Stimulated activated CD4-positive, alpha-beta T cell treated with anti-CD3 and anti-CD28 coated beads, Interleukin-2, amount 100 ng/mL, for 4 hours (primary cell): ENCODE results near the gene NXPE4.
"Not testable (repeated sequence)": the region's sequence is repeated elsewhere in the genome, so short reads cannot be mapped to it uniquely, and the experiment has no call there.

ENCODE experiments used
- DNase-seq: peaks from one replicate; pipeline ENCODE4 v3.0.0-alpha.2; 2020; ENCODE audit warnings: low read depth

NXPE4 gene

DNA sequence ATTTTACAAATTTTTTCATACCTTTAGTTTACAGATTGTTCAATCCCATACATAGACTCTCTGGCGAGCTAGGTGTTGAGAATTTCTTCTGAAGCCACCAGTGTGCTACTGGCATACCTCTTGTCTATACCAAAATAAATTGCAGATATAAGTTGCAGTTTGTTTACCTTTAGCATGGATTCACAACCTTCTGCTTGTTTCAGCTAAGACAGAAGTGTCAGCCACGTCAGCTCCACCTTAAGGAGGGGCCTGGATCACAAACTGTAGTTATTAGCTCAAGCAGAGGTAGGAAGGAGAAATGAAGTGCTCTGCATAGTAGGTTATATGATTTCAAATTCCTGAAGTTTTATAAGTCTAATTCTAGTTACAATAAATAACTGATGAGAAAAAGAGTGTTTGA is at the start of gene NXPE4:
Gene NXPE4 (minus strand): TSS at position 216 of the 400 bp plus-strand sequence. CDS start 1,027 bp downstream, outside the sequence.
- DNase-seq, result no peak

DNA sequence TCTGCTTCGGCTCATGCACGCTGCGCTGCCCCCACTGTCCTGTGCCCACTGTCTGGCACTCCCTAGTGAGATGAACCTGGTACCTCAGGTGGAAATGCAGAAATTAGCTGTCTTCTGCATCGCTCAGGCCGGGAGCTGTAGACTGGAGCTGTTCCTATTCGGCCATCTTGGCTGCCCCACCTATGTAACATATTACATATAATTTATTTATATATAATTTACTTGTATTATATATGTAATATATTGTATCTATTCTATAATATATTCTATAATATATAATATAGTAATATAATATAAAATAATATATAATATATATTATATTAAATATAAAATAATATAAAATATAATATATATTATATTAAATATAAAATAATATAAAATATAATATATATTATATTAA is 43.9 kb upstream of the NXPE4 start:
- DNase-seq, result not testable (repeated sequence)

- not testable (repeated sequence) for DNase-seq
These were observed 35.9 kb upstream of the NXPE4 start for GRCh38 chr11:114631445-114631965.

GRCh38 chr11:114625294-114625693 is 29.7 kb upstream of the NXPE4 start:
- no peak for DNase-seq

- DNase-seq, result no peak
These were observed 29.0 kb upstream of the NXPE4 start for GRCh38 chr11:114624455-114625207.

GRCh38 chr11:114623720-114624119 is 28.1 kb upstream of the NXPE4 start:
- DNase-seq, result no peak

GRCh38 chr11:114622858-114623257 is 27.3 kb upstream of the NXPE4 start:
- no peak for DNase-seq

GRCh38 chr11:114621950-114622809 is 26.6 kb upstream of the NXPE4 start:
- DNase-seq, result no peak

GRCh38 chr11:114621072-114621471 is 25.5 kb upstream of the NXPE4 start:
- no peak for DNase-seq

- DNase-seq, result no peak
These were observed 24.1 kb upstream of the NXPE4 start for GRCh38 chr11:114619659-114620173.

GRCh38 chr11:114618139-114618538 is 22.6 kb upstream of the NXPE4 start:
- DNase-seq, result no peak

- no peak for DNase-seq
These were observed 21.9 kb upstream of the NXPE4 start for GRCh38 chr11:114617157-114618124.

- DNase-seq, result no peak
These were observed 20.9 kb upstream of the NXPE4 start for GRCh38 chr11:114616516-114616915.

GRCh38 chr11:114615448-114616361 is 20.1 kb upstream of the NXPE4 start:
- DNase-seq, result no peak

GRCh38 chr11:114614127-114614720 is 18.6 kb upstream of the NXPE4 start:
- no peak for DNase-seq

- not testable (repeated sequence) for DNase-seq
These were observed 17.5 kb upstream of the NXPE4 start for GRCh38 chr11:114613094-114613493.

GRCh38 chr11:114612686-114613085 is 17.1 kb upstream of the NXPE4 start:
- no peak for DNase-seq

DNA sequence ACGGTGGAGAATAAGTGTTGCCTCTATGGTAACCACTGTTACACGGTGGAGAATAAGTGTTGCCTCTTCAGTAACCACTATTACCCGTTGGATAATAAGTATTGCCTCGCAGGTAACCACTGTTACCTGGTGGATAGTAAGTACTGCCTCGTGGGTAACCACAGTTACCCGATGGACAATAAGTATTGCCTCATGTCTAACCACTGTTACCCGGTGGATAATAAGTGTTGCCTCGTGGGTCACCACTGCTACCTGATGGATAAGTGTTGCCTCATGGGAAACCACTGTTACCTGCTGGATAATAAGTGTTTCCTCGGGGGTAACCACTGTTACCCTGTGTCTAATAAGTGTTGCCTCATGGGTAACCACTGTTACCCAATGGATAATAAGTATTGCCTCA is 16.6 kb upstream of the NXPE4 start:
- not testable (repeated sequence) for DNase-seq

DNA sequence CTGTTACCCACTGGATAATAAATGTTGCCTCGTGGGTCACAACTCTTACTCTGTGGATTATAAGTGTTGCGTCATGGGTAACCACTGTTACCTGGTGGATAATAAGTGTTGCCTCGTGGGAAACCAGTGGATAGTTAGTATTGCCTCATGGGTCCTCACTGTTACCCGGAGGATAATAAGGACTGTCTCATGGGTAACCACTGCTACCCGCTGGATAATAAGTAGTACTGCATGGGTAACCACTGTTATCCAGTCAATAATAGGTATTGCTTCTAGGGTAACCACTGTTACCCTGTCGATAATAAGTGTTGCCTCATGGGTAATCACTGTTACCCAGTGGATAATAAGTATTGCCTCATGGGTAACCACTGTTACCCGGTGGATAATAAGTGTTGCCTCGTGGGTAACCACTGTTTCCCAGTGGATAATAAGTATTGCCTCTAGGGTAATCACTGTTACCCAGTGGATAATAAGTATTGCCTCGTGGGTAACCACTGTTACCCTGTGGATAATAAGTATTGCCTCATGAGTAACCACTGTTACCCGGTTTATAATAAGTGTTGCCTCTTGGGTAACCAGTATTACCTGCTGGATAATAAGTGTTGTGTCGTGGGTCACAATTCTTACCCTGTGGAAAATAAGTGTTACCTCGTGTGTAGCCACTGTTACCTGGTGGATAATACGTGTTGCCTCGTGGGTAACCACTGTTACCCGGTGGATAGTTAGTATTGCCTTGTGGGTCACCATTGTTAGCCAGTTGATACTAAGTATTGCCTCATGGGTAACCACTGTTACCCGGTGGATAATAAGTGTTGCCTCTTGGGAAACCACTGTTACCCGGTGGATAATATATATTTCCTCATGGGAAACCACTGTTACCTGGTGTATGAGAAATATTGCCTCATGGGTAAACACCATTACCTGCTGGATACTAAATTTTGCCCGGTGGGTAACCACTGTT is 15.7 kb upstream of the NXPE4 start:
- DNase-seq, result no peak
